PC-9 (cell line): ENCODE measurements around the gene CADM1. TPM values are rescaled to one million over a fixed set of nuclear protein-coding genes. Genes with fewer than 3 reads are reported as not detected.

Experiments
- BruUV-seq: library from RNA; stranded (reverse); fragments of 400-500 nt; replicated peaks from 2 replicates; lab custom pipeline; 2021; lab: Mats Ljungman, UMichigan
- CTCF ChIA-PET: fragments of 300-600 bp; sonication (Branson Sonifier 250); formaldehyde crosslinking; loops from one replicate; lab custom pipeline; 2022; ENCODE audit warnings: antibody characterized with exemption; lab: Charles Lee
- POLR2A ChIA-PET: fragments of 300-600 bp; sonication (Branson Sonifier 250); formaldehyde crosslinking; loops from one replicate; lab custom pipeline; 2022; ENCODE audit warnings: antibody characterized with exemption; ENCODE audit not compliant: unreplicated experiment; lab: Charles Lee
- DNase-seq, 2 experiments: peaks; one replicate each; pipeline versions ENCODE4 v3.0.0 to v3.0.0-alpha.2; 2015 to 2022; ENCODE audit warnings: mixed read lengths in 1 of 2
- H2AFZ ChIP-seq: fragments of 200-600 bp; sonication (generic); 2 replicates; pipeline ENCODE4 v1.8.1; 2017; ENCODE audit warnings: antibody characterized with exemption
- H3F3A ChIP-seq: fragments of 200-600 bp; sonication (generic); 2 replicates; pipeline ENCODE4 v1.8.1; 2017; ENCODE audit warnings: antibody characterized with exemption, mild to moderate bottlenecking, low read depth; ENCODE audit not compliant: insufficient read depth
- H3K27ac ChIP-seq: fragments of 200-600 bp; sonication (generic); 2 replicates; pipeline ENCODE4 v1.6.1; 2016; ENCODE audit warnings: mixed run types
- H3K27me3 ChIP-seq: fragments of 200-600 bp; sonication (generic); 2 replicates; pipeline ENCODE4 v1.6.1; 2016; ENCODE audit warnings: low read depth, mixed run types; ENCODE audit not compliant: insufficient read depth
- H3K36me3 ChIP-seq: fragments of 200-600 bp; sonication (generic); 2 replicates; pipeline ENCODE4 v1.6.1; 2016; ENCODE audit warnings: low read depth, mixed run types
- H3K4me1 ChIP-seq: fragments of 200-600 bp; sonication (generic); replicated peaks from 2 replicates; pipeline ENCODE4 v1.6.1; 2016; ENCODE audit warnings: mixed run types; ENCODE audit not compliant: insufficient read depth
- H3K4me2 ChIP-seq: fragments of 200-600 bp; sonication (generic); 2 replicates; pipeline ENCODE4 v1.6.1; 2017; ENCODE audit warnings: mixed run types
- H3K4me3 ChIP-seq: fragments of 200-600 bp; sonication (generic); 2 replicates; pipeline ENCODE4 v1.6.1; 2016; ENCODE audit warnings: mixed run types
- H3K79me2 ChIP-seq: fragments of 200-600 bp; sonication (generic); 2 replicates; pipeline ENCODE4 v1.6.1; 2017; ENCODE audit warnings: low read depth, mixed run types
- H3K9me2 ChIP-seq: fragments of 200-600 bp; sonication (generic); 2 replicates; pipeline ENCODE4 v1.8.1; 2017; ENCODE audit warnings: mild to moderate bottlenecking; ENCODE audit not compliant: insufficient read depth
- H3K9me3 ChIP-seq: fragments of 200-600 bp; sonication (generic); 2 replicates; pipeline ENCODE4 v1.8.1; 2016; ENCODE audit warnings: low read depth; ENCODE audit not compliant: insufficient read depth
- H4K20me1 ChIP-seq: fragments of 200-600 bp; sonication (generic); 2 replicates; pipeline ENCODE4 v1.8.1; 2017; ENCODE audit not compliant: insufficient read depth
- EZH2 ChIP-seq: fragments of 200-600 bp; sonication (generic); IDR thresholded peaks from 2 replicates; pipeline ENCODE4 v1.8.0; 2017; ENCODE audit warnings: antibody characterized with exemption, low read depth
- intact Hi-C: fragments of 100-400 bp; cut with micrococcal nuclease; formaldehyde crosslinking; loops from one replicate; pipeline ENCODE4 v1.10.0; 2022; ENCODE audit not compliant: unreplicated experiment
- total RNA-seq: library from RNA; stranded (reverse); gene quantifications from 2 replicates; pipeline ENCODE4 v1.2.3, GENCODE V29; 2021
- TF ChIP-seq, protein P1 (sequence below): fragments of 200-600 bp; sonication (generic); conservative IDR thresholded peaks from 2 replicates; pipeline ENCODE4 v1.6.1; 2017; ENCODE audit warnings: mixed run types, antibody characterized with exemption, mild to moderate bottlenecking, moderate library complexity

The CADM1 gene
- total RNA-seq, 1 experiment from 2014 or later = not detected

DNA sequence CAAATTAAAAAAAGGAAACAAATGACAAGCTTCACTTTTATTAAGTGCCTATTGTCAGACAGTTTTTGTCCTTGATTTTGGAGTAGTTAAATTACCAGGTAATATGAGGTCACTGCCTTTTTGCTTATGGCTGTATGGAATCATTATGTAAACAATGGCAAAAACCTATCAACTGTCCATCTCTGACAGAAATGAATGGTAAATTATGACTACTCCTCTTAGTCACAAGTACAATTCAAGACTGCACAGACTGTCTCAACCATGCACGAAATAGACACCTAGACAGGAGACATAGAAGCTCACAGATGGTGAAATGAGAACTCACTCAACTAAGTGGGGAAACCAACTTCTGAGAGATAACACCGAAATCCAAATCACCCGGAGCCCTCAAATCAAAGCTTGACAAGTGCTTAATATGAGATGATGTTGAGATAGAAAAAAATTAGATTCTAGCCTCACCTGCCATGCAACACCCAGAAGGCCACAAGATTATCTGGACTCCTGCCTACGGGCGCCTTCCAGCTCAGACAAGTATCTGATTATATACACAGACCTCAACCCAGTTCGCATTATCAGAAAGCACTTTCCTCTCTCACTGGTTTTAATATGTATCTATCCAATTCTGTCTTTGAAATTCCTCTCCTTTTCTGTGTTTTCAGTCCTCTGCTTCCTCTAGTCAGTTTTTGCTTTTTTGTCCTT lies 199.3 kb downstream of the CADM1 start:
- CTCF ChIA-PET = no interaction called here
- BruUV-seq = no TSS peak
- Histone ChIP-seq H3F3A (no peaks in the 10 kb centered on the region), H3K79me2 (no peaks in the 10 kb centered on the region), H3K9me3 (no peaks in the 10 kb centered on the region), H3K27ac (no peak overlapping the region), H3K27me3 (peaks cover under 1% of the 10 kb centered on the region; the same call in 1 of the 2 replicates), H3K9me2 (no peaks in the 10 kb centered on the region), H3K4me1 (no peaks in the 10 kb centered on the region), H2AFZ (no peak overlapping the region), H3K4me2 (no peak overlapping the region), H3K36me3 (no peaks in the 10 kb centered on the region), H4K20me1 (no peaks in the 10 kb centered on the region), H3K4me3 (no peak overlapping the region)
- intact Hi-C loops = no loop called here
- TF ChIP-seq, protein P1, sequence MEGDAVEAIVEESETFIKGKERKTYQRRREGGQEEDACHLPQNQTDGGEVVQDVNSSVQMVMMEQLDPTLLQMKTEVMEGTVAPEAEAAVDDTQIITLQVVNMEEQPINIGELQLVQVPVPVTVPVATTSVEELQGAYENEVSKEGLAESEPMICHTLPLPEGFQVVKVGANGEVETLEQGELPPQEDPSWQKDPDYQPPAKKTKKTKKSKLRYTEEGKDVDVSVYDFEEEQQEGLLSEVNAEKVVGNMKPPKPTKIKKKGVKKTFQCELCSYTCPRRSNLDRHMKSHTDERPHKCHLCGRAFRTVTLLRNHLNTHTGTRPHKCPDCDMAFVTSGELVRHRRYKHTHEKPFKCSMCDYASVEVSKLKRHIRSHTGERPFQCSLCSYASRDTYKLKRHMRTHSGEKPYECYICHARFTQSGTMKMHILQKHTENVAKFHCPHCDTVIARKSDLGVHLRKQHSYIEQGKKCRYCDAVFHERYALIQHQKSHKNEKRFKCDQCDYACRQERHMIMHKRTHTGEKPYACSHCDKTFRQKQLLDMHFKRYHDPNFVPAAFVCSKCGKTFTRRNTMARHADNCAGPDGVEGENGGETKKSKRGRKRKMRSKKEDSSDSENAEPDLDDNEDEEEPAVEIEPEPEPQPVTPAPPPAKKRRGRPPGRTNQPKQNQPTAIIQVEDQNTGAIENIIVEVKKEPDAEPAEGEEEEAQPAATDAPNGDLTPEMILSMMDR = no peak
- no peak for TF ChIP-seq EZH2
- POLR2A ChIA-PET = no interaction called here
- DNase-seq = no peak

DNA sequence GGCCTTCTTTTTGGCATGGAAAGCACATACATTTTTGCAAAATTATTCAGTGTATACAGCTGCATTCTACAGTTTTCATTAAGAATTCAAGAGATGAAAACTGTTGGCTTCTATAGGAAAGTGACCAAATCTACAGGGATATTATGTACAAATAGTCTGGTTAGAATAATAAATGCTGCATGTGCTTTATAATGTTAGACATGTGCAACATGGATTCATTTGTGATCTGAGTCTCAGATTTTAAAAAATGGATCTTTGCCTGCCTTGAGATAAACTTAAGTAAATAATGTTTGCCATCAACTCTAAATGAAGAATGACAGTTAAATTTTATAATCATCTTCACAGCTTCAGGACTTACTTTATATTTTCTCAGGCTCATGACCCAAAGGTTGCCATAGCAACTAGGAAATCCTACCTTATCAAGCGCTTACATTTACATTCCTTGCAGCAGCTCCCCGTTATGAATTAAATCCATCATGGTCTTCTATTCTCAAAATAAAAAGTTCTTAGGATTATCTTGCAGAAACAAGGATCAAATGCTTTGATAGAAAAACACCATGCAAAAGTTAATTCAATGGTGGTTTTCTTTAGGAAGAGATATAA lies 200.2 kb downstream of the CADM1 start:
- POLR2A ChIA-PET = no interaction called here
- intact Hi-C loops = no loop called here
- Histone ChIP-seq H3F3A (no peaks in the 10 kb centered on the region), H3K36me3 (no peaks in the 10 kb centered on the region), H3K4me3 (no peak overlapping the region), H3K27ac (no peak overlapping the region), H2AFZ (no peak overlapping the region), H4K20me1 (no peaks in the 10 kb centered on the region), H3K4me1 (no peaks in the 10 kb centered on the region), H3K9me2 (no peaks in the 10 kb centered on the region), H3K9me3 (no peaks in the 10 kb centered on the region), H3K4me2 (no peak overlapping the region), H3K27me3 (no peaks in the 10 kb centered on the region), H3K79me2 (no peaks in the 10 kb centered on the region)
- TF ChIP-seq EZH2 = no peak
- TF ChIP-seq, protein P1 = no peak
- DNase-seq = no peak
- BruUV-seq = no TSS peak
- CTCF ChIA-PET = no interaction called here

DNA sequence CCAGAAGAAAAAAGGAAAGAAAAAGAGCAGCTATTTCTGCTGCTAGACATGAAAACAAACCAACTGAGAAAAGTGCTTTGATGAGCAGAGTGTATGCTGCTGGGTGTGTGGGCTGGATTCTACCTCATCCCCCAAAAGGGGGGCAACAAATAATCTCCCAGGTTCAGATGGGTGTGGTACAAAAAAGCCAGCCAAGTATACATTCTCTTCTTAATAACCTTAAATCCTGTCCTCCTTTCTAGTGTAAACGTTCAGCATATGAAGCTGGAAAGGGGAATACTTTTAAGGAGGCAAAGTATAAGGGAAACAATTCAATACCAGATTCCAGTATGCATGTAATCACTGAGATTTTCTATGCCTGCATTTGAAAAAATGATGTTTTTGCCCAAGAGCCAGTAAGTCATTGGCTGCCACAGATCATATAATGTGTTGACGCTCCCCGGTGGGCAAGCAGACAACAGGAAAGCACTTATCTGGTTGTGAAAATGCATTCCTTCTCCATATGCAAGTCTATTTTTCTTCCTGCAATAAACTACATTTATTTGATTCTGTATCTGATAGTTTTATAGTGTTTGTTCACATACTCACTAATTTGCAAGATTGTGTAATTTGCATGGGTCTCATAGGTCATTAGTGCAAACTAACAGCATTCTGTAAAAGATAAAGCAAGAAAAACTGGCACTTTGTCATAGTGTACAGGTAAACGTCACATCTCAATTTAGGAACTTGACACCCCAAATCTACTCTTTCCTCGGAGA lies 201.1 kb downstream of the CADM1 start:
- H3F3A ChIP-seq = no peaks in the 10 kb centered on the region
- no peaks in the 10 kb centered on the region for H3K4me1 ChIP-seq
- BruUV-seq = no TSS peak
- no peak for DNase-seq
- H3K4me2 ChIP-seq = no peak overlapping the region
- intact Hi-C loops = no loop called here
- H3K9me3 ChIP-seq = no peaks in the 10 kb centered on the region
- no peak overlapping the region for H2AFZ ChIP-seq
- ChIA-PET POLR2A (no interaction called here), CTCF (no interaction called here)
- H4K20me1 ChIP-seq = no peaks in the 10 kb centered on the region
- H3K36me3 ChIP-seq = no peaks in the 10 kb centered on the region
- no peaks in the 10 kb centered on the region for H3K9me2 ChIP-seq
- no peaks in the 10 kb centered on the region for H3K27me3 ChIP-seq
- TF ChIP-seq, protein P1 = no peak
- TF ChIP-seq EZH2 = no peak
- H3K27ac ChIP-seq = no peak overlapping the region
- no peaks in the 10 kb centered on the region for H3K79me2 ChIP-seq
- H3K4me3 ChIP-seq = no peak overlapping the region
